ENCODE measurements around the gene CKAP2L. TPM values are rescaled to one million over a fixed set of nuclear protein-coding genes. Genes with fewer than 3 reads are reported as not detected.

The CKAP2L gene
- total RNA-seq, 1 donor from 2014 or later: 5.1 TPM

DNA sequence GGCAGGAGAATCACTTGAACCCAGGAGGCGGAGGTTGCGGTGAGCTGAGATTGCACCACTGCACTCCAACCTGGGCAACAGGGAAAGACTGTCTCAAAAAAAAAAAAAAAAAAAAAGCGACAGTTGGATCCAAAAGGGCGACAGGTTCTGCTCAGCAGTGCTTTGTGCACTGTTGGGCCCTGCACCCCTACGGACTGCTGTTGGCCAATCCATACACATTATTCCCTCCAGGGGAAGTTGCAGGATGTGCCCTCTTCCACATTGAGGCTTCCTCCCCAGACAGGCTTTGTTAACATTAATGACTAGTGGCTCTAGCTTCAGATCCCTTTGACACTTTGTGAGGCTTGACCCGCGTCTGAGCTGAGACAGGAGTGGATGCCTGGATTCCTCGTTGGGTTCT lies 34.2 kb downstream of the CKAP2L start:
- H3K4me3 Mint-ChIP-seq (ENCODE audit: unreplicated experiment): no peak overlapping the region
- H3K36me3 Mint-ChIP-seq (ENCODE audit: low read depth): no peaks in the 10 kb centered on the region
- H3K4me1 Mint-ChIP-seq (ENCODE audit: low read depth): peaks cover 17% of the 10 kb centered on the region
- no peak for DNase-seq (ENCODE audit: low spot score)
- H3K27me3 Mint-ChIP-seq (ENCODE audit: low read depth): no peaks in the 10 kb centered on the region
- H3K27ac Mint-ChIP-seq (ENCODE audit: unreplicated experiment): no peak overlapping the region
- no peaks in the 10 kb centered on the region for H3K9me3 Mint-ChIP-seq (ENCODE audit: low read depth)
- TF ChIP-seq, protein P1, sequence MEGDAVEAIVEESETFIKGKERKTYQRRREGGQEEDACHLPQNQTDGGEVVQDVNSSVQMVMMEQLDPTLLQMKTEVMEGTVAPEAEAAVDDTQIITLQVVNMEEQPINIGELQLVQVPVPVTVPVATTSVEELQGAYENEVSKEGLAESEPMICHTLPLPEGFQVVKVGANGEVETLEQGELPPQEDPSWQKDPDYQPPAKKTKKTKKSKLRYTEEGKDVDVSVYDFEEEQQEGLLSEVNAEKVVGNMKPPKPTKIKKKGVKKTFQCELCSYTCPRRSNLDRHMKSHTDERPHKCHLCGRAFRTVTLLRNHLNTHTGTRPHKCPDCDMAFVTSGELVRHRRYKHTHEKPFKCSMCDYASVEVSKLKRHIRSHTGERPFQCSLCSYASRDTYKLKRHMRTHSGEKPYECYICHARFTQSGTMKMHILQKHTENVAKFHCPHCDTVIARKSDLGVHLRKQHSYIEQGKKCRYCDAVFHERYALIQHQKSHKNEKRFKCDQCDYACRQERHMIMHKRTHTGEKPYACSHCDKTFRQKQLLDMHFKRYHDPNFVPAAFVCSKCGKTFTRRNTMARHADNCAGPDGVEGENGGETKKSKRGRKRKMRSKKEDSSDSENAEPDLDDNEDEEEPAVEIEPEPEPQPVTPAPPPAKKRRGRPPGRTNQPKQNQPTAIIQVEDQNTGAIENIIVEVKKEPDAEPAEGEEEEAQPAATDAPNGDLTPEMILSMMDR (IDR thresholded peaks at IDR 0.05): no peak

DNA sequence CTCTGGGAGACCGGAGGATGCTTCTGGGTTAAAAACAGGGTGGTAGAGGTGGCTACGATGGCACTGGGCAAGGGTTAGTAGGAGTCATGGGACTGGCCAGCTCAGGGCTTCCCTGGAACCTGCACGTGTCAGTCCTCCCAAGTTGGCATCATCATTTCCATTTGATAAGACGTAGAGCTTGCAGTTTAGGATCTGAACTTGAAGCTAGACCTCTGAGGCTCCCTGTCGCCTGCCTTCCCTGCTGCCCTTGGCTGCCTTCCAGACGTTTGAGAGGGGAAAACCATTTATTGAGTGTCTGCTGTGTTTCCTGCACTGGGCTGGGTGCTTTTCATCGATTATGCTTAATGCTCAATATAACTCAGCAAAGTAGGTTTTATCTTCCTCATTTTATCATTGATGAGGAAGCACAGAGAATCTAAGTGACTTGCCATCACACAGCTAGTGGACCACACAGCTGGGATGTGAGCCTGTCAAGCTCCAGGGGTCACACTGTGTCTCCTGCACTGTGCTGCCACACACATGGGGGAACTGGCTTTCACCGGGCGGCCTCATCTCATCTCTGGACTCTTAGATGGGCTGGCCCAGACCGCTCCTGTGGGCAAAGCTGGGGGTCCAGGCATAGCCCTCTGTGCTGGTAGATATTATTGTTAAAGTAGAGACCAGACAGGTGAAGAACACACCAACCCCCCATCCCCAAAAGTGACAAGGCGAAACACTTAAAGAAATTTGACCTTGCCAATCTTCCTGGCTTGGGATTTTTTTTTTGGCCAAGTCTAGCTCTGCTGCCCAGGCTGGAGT lies 35.8 kb downstream of the CKAP2L start:
- Mint-ChIP-seq H3K36me3 (ENCODE audit: low read depth) (no peaks in the 10 kb centered on the region), H3K27me3 (ENCODE audit: low read depth) (no peaks in the 10 kb centered on the region), H3K4me3 (ENCODE audit: unreplicated experiment) (no peak overlapping the region), H3K9me3 (ENCODE audit: low read depth) (no peaks in the 10 kb centered on the region), H3K4me1 (ENCODE audit: low read depth) (peaks cover 17% of the 10 kb centered on the region), H3K27ac (ENCODE audit: unreplicated experiment) (no peak overlapping the region)
- no peak for DNase-seq (ENCODE audit: low spot score)
- TF ChIP-seq, protein P1 (IDR thresholded peaks at IDR 0.05): no peak

DNA sequence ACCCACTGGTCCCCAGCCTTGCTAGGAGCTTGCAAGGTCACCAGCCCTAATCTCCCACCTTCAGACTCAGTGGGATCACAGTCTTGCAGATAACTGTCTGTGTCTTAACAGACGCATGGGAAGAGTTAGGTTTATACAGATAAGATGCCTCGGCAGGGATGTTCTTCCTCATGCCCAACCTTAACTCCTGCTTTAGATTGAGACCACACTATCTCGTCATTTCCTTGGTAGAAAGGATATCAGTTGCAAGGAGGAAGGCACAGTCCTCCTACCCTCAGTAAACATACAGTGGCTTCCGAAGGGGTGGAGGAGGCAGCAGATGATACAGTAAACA lies 36.4 kb downstream of the CKAP2L start:
- Mint-ChIP-seq H3K27ac (ENCODE audit: unreplicated experiment) (no peak overlapping the region), H3K4me1 (ENCODE audit: low read depth) (peaks cover 17% of the 10 kb centered on the region), H3K36me3 (ENCODE audit: low read depth) (no peaks in the 10 kb centered on the region), H3K4me3 (ENCODE audit: unreplicated experiment) (no peak overlapping the region), H3K9me3 (ENCODE audit: low read depth) (no peaks in the 10 kb centered on the region), H3K27me3 (ENCODE audit: low read depth) (no peaks in the 10 kb centered on the region)
- no peak for DNase-seq (ENCODE audit: low spot score)
- TF ChIP-seq, protein P1 (IDR thresholded peaks at IDR 0.05): no peak

DNA sequence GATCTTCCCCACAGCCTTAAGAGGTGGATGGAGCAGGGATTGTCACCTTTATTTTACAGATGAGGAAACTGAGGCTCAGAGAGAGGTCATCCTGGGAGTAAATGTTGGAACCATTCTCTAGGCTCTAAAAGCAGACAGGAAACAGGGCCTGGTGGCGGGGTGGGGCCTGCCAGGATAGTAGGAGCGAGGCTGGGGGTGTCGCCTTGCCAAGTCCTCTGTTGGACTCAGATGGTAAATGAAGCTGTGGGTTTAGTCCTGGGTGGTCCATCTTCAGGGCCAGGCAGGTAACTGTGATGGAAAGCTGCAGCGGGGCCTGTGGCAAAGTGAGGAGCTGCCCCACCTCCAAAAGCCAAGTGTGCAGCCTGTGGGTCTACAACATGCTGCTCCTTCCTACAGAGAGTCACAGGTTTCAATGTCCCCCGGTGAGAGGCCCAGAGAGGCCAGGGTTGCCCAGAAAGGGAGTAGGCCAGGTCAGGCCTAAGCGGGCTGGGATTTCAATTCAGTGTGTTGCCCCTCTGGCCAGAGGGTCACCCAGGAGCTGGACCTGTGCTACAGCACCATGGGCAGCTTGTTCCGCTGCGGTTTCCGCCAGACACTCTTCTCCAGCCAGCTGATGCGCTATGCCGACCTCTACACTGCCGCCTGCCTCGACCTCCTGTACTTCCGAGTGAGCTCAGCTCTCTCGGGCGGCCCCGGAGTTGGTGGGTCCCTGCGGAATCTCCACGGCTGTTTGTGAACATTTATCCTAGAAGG lies 37.0 kb downstream of the CKAP2L start:
- Mint-ChIP-seq H3K36me3 (ENCODE audit: low read depth) (no peaks in the 10 kb centered on the region), H3K27ac (ENCODE audit: unreplicated experiment) (no peak overlapping the region), H3K27me3 (ENCODE audit: low read depth) (no peaks in the 10 kb centered on the region), H3K4me3 (ENCODE audit: unreplicated experiment) (no peak overlapping the region), H3K9me3 (ENCODE audit: low read depth) (no peaks in the 10 kb centered on the region), H3K4me1 (ENCODE audit: low read depth) (peaks cover 17% of the 10 kb centered on the region)
- TF ChIP-seq, protein P1 (IDR thresholded peaks at IDR 0.05): no peak
- no peak for DNase-seq (ENCODE audit: low spot score)

DNA sequence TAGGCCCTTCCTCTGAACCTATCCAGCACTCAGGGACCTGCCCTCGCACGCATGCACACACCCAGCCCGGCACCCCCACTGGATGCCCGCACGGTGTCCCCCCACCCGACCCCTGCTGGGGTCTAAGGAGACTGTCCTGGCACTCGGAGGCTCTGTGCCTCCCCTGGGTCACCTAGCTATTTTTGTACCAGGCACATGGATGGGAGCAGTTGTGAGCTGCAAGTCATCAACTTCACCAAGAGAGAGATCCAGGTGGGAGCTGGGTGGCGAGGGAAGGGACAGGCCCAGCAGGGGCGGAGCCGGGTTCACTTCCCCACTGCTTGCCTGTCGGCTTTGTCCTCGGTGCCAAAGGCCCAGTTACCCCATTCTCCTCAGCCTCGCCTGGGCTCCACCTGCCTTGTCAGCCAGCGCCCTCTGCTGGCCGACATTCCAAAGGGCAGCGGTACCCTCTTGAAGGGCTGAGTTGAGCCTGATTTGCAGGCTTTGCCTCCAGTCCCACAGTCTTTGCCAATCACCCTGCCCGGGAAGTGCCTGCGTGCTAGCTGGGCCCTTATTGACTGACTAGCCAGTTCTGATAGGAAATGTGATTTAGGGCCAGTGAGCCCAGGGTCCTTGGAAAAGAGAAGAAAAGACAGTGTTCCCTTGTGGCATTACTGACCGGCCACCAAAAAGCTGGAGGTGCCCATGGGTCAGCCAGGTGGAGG lies 37.8 kb downstream of the CKAP2L start:
- H3K4me1 Mint-ChIP-seq (ENCODE audit: low read depth): peaks cover 17% of the 10 kb centered on the region
- no peak overlapping the region for H3K4me3 Mint-ChIP-seq (ENCODE audit: unreplicated experiment)
- H3K36me3 Mint-ChIP-seq (ENCODE audit: low read depth): no peaks in the 10 kb centered on the region
- H3K27ac Mint-ChIP-seq (ENCODE audit: unreplicated experiment): no peak overlapping the region
- H3K9me3 Mint-ChIP-seq (ENCODE audit: low read depth): no peaks in the 10 kb centered on the region
- TF ChIP-seq, protein P1 (IDR thresholded peaks at IDR 0.05): peak; percentile 99
- no peaks in the 10 kb centered on the region for H3K27me3 Mint-ChIP-seq (ENCODE audit: low read depth)
- no peak for DNase-seq (ENCODE audit: low spot score)

Data from chondrocyte (in vitro differentiated cells).